IPS-NIHi7 (cell line): ENCODE data around the gene CPB2.

ENCODE experiments used
- DNase-seq: peaks from one replicate; pipeline ENCODE4 v3.0.0; 2012; ENCODE audit warnings: mixed read lengths; ENCODE audit errors: extremely low spot score

Gene CPB2, protein sequence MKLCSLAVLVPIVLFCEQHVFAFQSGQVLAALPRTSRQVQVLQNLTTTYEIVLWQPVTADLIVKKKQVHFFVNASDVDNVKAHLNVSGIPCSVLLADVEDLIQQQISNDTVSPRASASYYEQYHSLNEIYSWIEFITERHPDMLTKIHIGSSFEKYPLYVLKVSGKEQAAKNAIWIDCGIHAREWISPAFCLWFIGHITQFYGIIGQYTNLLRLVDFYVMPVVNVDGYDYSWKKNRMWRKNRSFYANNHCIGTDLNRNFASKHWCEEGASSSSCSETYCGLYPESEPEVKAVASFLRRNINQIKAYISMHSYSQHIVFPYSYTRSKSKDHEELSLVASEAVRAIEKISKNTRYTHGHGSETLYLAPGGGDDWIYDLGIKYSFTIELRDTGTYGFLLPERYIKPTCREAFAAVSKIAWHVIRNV

DNA sequence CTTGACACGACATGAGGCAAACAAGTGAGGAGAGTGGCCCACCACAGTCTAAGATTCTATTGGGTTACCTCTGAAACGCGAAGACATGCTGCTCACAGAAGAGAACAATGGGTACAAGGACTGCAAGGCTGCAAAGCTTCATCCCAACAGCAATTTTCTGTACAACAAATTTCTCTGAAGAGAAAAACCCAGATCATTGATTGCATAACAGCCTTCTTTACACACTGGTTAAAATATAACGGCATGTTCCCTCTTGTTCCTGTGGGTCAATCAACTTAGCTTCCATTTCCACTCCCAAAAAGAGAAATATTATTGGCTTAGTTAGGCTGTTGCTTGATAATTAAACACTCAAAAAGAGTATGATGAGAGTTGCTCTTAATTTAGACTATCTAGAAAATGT lies at the start of gene CPB2:
Gene CPB2, minus strand, starts transcription at position 166 of the 400 bp plus-strand sequence. Its CDS starts 24 bp downstream, at position 142.
- DNase-seq = no peak

DNA sequence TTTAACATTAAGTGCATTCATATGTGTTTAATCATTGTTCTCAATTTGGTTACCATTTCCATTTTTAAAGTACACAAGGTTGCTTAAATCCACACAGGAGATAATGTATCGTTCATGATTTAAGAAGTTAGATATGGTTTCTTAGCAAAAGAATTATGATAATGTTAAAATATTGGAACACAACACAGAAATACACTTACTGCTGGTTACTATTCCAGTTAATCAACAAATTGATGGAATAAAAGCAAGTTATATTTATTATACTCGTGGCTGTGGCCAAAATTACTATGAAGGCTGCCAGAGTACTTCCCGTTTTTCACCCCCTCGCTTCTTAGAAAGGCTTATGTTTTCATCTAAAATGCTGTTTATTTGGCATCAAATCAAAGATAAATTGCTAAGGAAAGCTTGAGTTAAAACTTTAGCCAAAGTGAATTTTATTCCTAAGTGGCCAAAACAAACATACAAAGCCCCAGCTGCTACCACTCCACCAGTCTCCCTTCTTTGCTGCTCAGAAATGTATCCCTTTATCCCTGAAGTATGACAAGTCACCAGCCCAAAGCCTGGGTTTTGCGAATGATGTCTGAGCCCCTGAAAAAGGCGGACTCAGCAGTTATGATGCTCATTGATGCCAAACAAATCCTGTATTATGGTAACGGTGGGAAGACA lies 49.4 kb upstream of the CPB2 start:
- DNase-seq = no peak

DNA sequence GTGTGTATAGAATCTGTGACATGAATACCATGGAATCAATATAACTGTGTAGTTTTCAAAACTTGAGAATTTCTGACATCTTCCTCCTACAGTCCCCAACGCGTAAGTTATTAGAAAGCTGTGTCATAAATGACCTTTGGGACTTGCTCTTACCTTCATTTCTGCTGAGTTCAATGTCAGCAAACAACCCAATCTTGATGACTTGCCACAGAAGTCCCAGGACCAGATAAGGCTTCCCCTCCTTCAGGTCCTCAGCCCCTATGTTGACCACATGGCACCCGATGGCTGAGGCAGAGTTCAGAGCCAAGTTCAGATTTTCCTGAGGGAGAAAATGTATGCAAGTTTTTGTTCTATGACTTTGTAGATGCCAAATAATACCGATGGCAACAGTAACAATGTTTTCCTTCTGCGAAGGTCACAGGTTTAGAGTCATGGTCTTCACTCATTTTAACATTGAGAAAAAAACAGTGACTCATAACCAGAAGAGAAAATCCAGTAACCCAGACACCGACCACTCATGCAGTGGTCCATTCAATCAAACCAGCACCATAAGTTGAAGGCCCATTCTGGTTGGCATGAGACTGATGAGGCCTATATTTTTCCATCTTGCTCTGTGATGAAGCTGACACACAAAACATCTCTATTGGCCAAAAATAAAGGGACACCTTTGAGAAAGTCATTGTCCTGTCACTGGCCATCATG lies 47.9 kb upstream of the CPB2 start:
- no peak for DNase-seq

DNA sequence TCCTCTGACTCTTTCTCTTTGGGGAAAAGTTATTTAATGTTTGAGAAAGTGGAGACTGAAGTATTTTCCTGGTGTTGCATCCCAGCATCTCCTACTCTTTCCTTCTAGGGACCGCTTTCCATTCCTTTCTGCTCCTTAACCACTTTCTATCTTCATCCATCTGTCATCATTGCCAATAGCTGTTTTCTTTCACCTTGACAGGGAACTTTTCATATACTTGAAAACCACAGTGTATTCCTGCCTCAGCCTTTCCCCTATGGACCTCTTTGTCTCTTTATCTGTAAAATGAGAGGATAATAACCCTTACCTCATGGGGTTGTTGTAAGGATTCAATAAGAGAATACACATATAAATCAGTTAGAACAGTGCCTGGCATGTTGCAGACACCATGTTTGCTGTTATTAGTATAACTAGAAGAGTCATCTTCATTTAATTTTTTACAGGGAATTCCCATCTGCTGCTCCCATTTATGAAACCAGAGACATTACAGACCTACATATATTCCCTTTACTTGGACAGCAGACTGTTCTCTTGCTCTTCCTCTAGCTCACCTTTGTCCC lies 45.4 kb upstream of the CPB2 start:
- no peak for DNase-seq

DNA sequence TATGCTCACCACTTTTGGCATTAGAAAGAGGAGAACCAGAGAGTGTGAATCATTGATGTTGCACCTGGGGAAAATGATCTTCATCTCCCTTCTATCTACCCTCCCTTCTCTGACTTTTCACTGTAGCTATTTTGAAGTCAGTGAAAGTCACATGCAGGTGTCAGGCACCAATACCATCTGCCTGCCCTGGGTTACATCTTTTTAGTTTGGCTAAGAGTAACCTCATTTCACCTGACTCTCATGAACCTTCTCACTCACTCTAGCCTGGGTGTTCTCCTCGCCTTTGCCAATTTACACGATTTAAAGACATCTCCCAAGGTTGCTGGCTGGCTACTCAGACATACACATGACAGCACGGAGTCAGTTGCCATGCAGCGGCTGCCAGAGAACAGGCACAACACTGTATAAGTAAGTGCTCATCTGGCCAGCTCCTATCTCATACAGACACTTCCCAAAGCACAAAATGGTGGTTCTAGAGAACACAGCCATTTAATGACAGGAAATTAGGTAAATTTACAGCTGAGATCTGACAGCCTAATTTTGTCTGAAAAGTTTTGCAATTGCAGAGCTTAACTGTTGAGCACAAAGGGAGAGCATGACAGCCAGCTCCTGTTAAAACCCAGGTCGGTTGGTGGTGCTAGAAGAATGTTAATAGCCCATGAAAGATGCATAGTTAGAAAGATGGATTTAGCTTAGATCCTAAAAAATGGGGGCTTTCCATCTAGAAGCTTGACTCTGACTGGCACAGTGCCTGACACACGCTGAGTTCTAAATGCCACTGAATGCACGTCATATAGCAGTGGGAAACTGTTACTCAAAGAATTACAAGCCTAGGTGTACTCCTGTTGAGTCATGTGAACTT lies 44.7 kb upstream of the CPB2 start:
- DNase-seq = no peak

DNA sequence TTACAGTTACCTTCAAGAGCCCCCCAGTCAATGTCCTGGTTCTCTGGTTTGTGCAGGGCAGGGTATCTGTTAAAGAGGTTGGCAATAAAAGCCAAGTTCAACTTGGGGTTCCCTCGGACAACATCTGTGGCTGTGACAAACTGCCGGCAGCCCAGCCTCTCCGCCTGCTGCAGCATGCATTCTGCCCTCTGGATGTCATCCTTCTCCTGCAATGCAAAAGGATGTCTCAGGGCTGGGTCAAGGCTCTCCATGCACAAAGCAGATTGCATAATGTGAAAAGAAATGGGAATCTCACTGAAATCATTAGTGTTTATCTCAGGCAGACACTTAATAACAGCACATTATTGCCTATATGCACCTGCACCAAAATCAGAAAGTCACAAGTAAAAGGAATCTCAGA lies 42.1 kb upstream of the CPB2 start:
- peak; percentile 68 for DNase-seq

DNA sequence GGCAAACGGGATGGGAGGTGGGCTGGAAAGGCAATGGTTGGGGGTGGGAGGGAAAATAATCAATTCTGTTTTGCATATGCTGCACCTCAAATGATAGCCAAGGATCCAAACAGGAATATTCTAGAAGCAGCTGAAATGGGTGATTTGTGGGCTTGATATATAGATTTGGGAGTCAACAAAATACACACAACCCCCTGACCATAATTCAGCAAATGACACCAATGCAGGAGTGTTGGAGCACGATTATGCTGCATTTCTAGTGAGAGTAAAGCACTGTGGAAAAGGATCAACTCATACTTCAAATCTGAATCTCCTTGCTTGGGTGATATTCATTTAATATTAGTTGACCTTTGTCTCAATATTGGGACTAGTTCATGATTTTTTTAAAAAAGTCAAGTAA lies 41.1 kb upstream of the CPB2 start:
- no peak for DNase-seq

DNA sequence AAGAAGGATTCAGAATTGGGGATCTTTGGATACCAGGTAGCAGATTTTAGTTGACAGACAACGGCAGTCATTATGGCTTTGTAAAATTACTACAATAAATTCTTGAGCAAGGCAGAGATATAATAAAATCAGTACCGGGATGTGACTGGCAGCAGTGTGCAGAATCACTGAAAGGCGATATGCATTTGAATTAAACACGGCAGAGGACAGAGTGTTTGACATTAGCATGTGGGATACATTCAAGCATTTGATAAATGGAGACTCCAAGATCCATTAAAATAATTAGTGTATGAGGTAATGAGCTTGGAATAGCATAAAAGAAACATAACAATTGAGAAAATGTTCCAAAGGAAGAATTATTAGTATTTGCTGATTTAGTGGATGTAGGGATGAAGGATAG lies 40.3 kb upstream of the CPB2 start:
- no peak for DNase-seq

DNA sequence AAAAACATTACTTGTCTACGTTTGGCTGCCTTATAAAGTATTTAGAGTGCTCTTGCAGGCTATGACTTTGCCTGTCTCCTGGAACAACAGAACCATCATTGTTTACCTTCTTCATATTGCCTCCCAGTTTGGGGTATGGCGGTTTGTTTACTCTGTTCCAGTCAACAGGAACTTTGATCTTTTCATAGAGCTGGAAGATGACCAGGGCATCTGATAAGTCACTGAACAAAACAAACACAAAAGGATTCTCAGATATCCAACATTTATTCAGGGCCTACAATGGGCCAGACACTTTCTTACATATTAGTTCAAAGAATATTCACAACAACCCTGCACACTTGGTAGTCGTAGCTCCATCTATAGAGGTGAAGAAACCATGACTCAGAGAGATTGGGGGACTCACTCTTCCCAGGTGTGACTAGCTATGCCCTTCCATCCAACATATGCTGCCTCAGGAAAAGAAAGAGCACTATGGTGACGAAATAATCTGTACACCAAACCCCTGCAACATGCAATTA lies 38.4 kb upstream of the CPB2 start:
- DNase-seq = no peak

DNA sequence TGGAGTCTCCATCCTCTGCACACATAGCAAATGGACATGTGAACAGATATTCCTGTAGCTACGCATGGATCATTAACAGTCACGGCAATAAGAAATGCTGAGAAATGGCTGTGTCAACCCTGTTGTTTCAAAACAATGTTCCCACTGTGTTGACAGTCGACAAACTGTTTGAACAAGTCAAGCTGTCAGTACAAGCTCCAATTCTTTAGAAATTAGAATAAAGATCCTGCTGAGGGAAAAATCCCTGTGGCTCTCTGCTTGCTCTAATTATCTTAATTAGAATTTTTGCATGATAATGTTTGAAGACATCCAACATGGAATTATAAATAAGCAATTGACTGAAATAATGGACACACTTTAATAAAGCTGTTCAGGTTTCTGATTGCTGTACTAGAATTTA lies 37.9 kb upstream of the CPB2 start:
- DNase-seq = no peak

DNA sequence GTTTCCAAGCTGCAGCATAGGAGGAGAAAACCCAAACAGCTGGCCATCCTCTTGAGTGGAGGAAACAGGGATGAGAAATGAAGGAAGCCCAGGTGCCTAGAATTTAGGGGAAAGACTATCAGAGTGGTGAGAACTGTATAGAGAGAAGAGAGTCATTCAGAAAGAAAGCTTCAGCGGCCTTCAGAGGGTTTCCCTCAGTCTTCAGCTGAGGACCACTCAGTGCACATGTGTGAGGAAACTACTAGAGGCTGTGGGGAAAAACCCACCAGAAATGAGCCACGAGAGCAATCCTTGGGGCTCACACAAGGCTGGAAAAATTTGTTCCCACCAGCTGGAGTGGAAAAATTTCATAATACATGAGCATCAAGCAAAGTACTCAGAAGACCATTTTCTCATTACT lies 35.2 kb upstream of the CPB2 start:
- no peak for DNase-seq

DNA sequence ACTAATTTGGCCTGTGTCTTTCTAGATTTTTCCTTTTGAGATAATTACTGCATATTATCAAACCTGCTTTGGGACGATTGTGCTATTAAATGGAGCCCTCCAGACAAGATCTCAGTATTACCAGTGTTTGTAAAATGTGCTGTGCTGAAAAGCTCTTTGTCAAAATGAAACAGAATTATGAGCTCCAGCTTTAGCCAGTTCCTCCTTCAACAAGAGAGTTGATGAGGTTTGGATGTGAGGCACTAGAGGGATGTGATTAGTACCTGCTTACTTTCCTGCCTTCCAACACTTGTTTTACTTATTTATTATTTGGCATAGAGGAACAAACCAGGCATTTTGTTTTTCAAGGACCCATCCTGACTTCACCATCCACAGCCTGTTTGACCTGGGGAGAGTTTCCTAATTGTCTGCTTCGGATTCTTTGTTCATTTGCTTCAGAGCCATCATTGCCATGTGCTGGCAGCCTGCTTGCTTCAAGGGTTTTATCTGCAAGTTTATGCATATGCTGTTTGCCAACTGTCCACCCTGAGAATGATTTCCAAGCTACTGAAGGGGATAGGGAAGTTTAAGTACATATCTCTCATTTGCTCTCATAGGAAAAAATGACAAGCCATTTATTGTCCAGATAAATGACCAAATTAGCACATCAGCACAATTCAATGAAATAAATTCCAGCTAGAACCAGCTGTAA lies 32.9 kb upstream of the CPB2 start:
- no peak for DNase-seq

DNA sequence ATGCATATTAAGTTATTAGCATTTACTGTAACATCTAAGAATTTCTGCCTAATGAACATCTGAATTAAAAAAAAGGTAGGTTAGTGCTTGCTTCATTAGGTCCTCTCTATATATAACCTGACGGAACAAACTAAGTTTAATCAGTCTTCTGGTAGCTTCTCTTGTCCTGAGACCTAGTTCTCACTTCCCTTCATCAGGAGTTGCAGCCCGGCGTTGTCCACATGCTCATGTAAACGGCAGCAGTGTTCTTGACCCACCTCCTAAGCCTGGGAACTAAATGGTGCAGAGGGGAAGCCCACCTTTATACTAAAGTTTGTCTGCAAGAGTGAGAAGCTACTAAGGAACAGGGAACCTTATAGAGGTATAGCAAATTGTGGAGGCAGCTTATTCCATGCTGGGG lies 31.9 kb upstream of the CPB2 start:
- DNase-seq = no peak

DNA sequence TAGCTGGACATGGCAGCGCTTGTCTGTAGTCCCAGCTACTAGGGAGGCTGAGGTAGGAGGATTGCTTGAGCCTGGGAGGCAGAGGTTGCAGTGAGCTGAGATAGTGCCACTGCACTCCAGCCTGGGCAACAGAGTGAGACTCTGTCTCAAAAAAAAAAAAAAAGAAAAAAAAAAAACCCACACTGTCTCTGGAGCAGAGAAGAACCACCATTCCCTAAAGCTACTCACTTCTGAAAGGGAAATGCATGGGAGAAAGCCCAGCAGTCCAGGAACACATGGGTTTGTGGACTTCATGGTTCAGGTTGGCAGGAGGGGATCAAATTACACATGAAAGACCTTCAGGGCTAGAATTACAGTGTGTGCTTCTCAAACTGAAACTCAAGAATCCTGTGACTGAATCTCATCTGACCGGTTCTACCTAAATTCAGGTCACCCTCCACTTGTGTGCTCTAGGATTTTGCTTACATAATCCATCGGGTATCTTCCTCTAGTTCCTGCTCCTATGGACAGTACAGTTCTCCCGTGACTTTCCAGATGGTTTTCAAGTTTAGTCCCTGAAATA lies 30.2 kb upstream of the CPB2 start:
- peak; percentile 63 for DNase-seq

DNA sequence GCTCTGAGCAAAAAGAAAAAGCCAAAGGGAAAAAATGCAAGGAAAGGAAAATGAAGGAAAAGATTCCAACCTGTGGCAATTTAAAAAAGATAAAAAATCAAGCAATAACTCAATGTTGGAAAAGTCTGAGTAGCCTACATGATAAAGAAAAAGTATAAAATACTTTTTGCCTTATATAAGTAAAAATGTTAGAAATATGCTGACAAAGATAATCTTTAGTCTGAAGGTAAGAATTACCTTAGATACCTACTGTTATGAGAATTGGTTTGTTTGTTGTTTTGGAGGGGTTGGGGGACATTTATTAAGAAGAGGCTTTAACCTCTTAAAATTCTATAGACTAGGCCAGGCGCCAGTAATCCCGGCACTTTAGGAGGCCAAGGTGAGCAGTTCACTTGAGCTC lies 29.7 kb upstream of the CPB2 start:
- DNase-seq = no peak

DNA sequence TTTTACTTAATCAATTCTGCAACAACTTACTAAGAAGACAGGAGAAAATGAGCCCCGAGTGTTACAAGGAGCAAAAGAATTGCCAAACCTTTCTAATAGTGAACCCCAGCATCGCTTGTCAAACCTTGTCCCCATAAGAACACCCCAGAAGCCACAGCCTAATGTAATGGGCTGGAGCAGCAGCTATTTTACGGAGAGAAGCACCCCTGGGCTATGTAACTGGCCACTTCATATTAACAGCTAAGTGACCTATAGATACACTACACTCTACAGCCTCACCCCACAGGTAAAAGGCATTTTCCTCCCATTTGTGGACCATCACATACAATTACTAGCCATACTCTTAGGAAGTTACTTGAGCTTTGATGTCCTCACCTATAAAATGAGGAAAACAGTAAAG lies 27.3 kb upstream of the CPB2 start:
- DNase-seq = no peak

DNA sequence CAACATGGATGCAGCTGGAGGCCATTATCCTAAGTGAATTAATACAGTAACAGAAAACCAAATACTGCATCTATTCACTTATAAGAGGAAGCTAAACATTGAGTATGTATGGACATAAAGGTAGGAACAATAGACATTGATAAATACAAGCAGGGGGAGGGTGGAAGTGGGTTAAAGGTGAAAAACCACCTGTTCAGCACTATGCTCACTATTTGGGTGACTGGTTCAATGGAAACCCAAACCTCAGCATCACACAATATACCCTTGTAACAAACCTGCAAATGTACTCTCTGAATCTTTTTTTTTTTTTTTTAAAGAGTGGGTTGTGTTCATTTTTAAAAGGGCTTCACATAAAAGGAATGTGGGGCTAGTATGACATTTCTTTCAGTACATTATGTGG lies 26.9 kb upstream of the CPB2 start:
- DNase-seq = no peak

DNA sequence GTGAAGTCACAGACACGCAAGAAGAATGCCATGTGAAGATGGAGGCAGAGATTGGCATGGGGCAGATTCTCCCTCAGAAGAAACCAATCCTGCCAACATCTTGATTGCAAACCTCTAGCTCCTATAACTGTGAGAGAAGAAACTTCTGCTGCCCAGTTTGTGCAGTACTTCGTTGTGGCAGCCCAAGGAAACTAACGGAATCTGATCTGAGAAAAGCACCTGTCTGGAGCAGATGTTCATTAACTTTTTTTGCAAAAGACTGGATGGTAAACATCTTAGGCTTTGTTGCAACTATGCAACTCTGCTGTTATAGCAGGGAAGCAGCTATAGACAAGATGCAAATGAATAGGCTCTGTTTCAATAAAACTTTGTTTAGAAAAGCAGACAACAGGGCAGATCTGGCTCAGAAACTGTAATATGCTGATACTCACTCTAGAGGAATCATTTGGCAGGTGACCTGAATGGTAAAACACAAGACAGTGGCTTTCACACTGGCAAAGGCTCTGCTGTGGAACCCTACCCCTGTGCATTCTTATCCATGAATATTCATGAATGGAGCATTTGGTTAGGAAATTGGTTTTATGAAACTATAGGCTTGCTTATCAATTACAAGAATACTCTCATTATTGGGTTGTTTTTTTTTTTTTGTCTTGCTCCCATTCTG lies 25.3 kb upstream of the CPB2 start:
- no peak for DNase-seq

DNA sequence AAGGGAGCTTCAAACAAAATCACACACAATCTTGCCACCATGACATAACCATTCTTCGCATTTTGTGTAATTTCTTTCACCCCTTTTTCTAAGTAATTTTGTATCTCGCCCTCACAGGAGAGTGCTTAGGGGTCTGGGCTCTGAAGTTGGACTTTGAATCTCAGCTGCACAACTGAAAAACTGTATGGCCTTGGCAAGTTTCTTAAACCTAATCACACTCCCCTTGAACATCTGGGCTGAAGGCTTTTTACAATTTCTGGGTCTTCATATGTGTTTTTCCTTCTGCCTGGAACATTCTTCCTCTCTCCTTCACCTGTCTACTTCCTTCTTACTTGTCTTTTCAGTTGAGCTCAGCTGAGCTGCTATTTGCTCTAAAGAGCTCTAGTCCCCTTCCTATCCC lies 24.3 kb upstream of the CPB2 start:
- DNase-seq = no peak
